OCI-M2 (cell line): ENCODE results near the gene CD53.

ENCODE experiments used
- DNase-seq: peaks from one replicate; lab custom pipeline; 2025; ENCODE audit not compliant: unreplicated experiment; lab: John Stamatoyannopoulos, UW

The CD53 gene

GRCh38 chr1:110875216-110875731, 2.3 kb downstream of the CD53 start:
- no peak for DNase-seq

GRCh38 chr1:110876748-110877341, 3.9 kb downstream of the CD53 start:
- DNase-seq = no peak

- DNase-seq = no peak
These were observed 4.4 kb downstream of the CD53 start for GRCh38 chr1:110877364-110877763.

- no peak for DNase-seq
These were observed 4.8 kb downstream of the CD53 start for GRCh38 chr1:110877776-110878175.

GRCh38 chr1:110878591-110878990, 5.6 kb downstream of the CD53 start:
- DNase-seq = no peak

- no peak for DNase-seq
These were observed 6.0 kb downstream of the CD53 start for GRCh38 chr1:110878993-110879392.

GRCh38 chr1:110879758-110880606, 7.0 kb downstream of the CD53 start:
- no peak for DNase-seq

- no peak for DNase-seq
These were observed 7.9 kb downstream of the CD53 start for GRCh38 chr1:110880708-110881374.

GRCh38 chr1:110888049-110888448, 15.1 kb downstream of the CD53 start:
- no peak for DNase-seq

GRCh38 chr1:110888641-110889040, 15.7 kb downstream of the CD53 start:
- no peak for DNase-seq

GRCh38 chr1:110890474-110891196, 17.7 kb downstream of the CD53 start:
- no peak for DNase-seq

- DNase-seq = no peak
These were observed 21.1 kb downstream of the CD53 start for GRCh38 chr1:110893908-110894490.

- no peak for DNase-seq
These were observed 23.1 kb downstream of the CD53 start for GRCh38 chr1:110896090-110896489.

- DNase-seq = no peak
These were observed 24.7 kb downstream of the CD53 start for GRCh38 chr1:110897681-110898080.

GRCh38 chr1:110898734-110899457, 25.9 kb downstream of the CD53 start:
- DNase-seq = no peak

GRCh38 chr1:110899458-110899843, 26.5 kb downstream of the CD53 start:
- DNase-seq = no peak

- DNase-seq = no peak
These were observed 30.0 kb downstream of the CD53 start for GRCh38 chr1:110902820-110903463.

- DNase-seq = no peak
These were observed 31.0 kb downstream of the CD53 start for GRCh38 chr1:110903853-110904500.

GRCh38 chr1:110912784-110913183, 39.8 kb downstream of the CD53 start:
- DNase-seq = no peak
